K562 (cell line): Measurements from ENCODE around the gene JPT1. TPM values are rescaled to one million over a fixed set of nuclear protein-coding genes. Genes with fewer than 3 reads are reported as not detected.

Experiments
- CBFA2T2 ChIP-seq: fragments of 450-650 bp; conservative IDR thresholded peaks from 2 replicates; pipeline ENCODE4 v1.6.1; 2017; ENCODE audit warnings: mild to moderate bottlenecking
- CGGBP1 ChIP-seq: fragments of 250-450 bp; sonication (Bioruptor Pico); IDR thresholded peaks from 2 replicates; pipeline ENCODE4 v1.9.0; 2021; ENCODE audit warnings: mild to moderate bottlenecking
- CHD1 ChIP-seq: fragments of 200-600 bp; sonication (generic); IDR thresholded peaks from one replicate; pipeline ENCODE4 v1.6.1; 2012; ENCODE audit warnings: mild to moderate bottlenecking, moderate library complexity, low read length, inconsistent platforms
- FOXK2 ChIP-seq, 2 experiments: fragments of 450-650 bp; IDR thresholded peaks in 1 of 2; conservative IDR thresholded peaks in 1 of 2; 2 replicates each; pipeline ENCODE4 v1.6.1; 2016; ENCODE audit warnings: low read depth in 2 of 2, mild to moderate bottlenecking in 1 of 2
- HDAC2 ChIP-seq: fragments of 450-650 bp; IDR thresholded peaks from 2 replicates; pipeline ENCODE4 v1.6.1; 2016; ENCODE audit warnings: mild to moderate bottlenecking
- HMGN3 ChIP-seq: IDR thresholded peaks from 2 replicates; pipeline ENCODE4 v1.6.1; 2011; ENCODE audit warnings: borderline replicate concordance, low read depth, mild to moderate bottlenecking, mixed read lengths, low read length; ENCODE audit not compliant: insufficient read length; ENCODE audit errors: extremely low read depth
- HNRNPLL ChIP-seq: fragments of 200-400 bp; formaldehyde crosslinking; IDR thresholded peaks from 2 replicates; pipeline ENCODE4 v1.6.1; 2017; ENCODE audit warnings: low read length, low read depth, mild to moderate bottlenecking; ENCODE audit not compliant: poor library complexity, severe bottlenecking
- NR1H2 ChIP-seq: sonication (generic); formaldehyde crosslinking; IDR thresholded peaks from 2 replicates; pipeline ENCODE4 v1.4.0; 2020; ENCODE audit warnings: mild to moderate bottlenecking, missing genetic modification reagents
- POLR2AphosphoS5 ChIP-seq: IDR thresholded peaks from 2 replicates; pipeline ENCODE4 v1.6.1; 2011; ENCODE audit warnings: mild to moderate bottlenecking, low read depth, low read length, moderate library complexity; ENCODE audit not compliant: control insufficient read depth, insufficient read depth
- PRPF4 ChIP-seq: fragments of 200-400 bp; formaldehyde crosslinking; IDR thresholded peaks from one replicate; pipeline ENCODE4 v1.6.1; 2017; ENCODE audit warnings: low read length, low read depth, mild to moderate bottlenecking; ENCODE audit not compliant: insufficient read depth, poor library complexity, severe bottlenecking
- PYGO2 ChIP-seq: fragments of 450-650 bp; IDR thresholded peaks from 2 replicates; pipeline ENCODE4 v1.6.1; 2016; ENCODE audit warnings: mild to moderate bottlenecking, missing genetic modification characterization, moderate library complexity, missing compliant biosample characterization
- RB1 ChIP-seq: fragments of 450-650 bp; IDR thresholded peaks from 2 replicates; pipeline ENCODE4 v1.6.1; 2017; ENCODE audit warnings: low read depth, mild to moderate bottlenecking
- REST ChIP-seq, 2 experiments: fragments of 450-650 bp; formaldehyde crosslinking in 1 of 2; IDR thresholded peaks; 2 replicates each; pipeline versions ENCODE4 v1.4.0 to v1.6.1; 2014 to 2020; ENCODE audit warnings: mild to moderate bottlenecking in 2 of 2, borderline replicate concordance in 1 of 2, low read depth in 1 of 2
- SNAPC5 ChIP-seq: fragments of 250-450 bp; sonication (Bioruptor Pico); IDR thresholded peaks from 2 replicates; pipeline ENCODE4 v1.8.0; 2021; ENCODE audit warnings: moderate library complexity, mild to moderate bottlenecking, inconsistent platforms
- TBL1XR1 ChIP-seq, 2 experiments: IDR thresholded peaks; 2 replicates each; pipeline ENCODE4 v1.6.1; 2012; ENCODE audit warnings: improper control_type of control experiment in 2 of 2, low read length in 2 of 2, mild to moderate bottlenecking in 1 of 2
- XRCC3 ChIP-seq: fragments of 450-650 bp; IDR thresholded peaks from 2 replicates; pipeline ENCODE4 v1.6.1; 2017; ENCODE audit warnings: mild to moderate bottlenecking, moderate library complexity
- ZKSCAN1 ChIP-seq: fragments of 150-350 bp; IDR thresholded peaks from 2 replicates; pipeline ENCODE4 v1.6.1; 2016; ENCODE audit warnings: low read depth, low read length
- ZNF224 ChIP-seq: sonication (generic); formaldehyde crosslinking; IDR thresholded peaks from 2 replicates; pipeline ENCODE4 v1.8.0; 2022; ENCODE audit warnings: mild to moderate bottlenecking, missing genetic modification reagents
- ZNF384 ChIP-seq: IDR thresholded peaks from 2 replicates; pipeline ENCODE4 v1.6.1; 2012; ENCODE audit warnings: low read depth, low read length, improper control_type of control experiment
- polyA plus RNA-seq, 8 experiments: library from polyadenylated mRNA; depleted of rRNA in 4 of 8; stranded (reverse) in 5 of 8; unstranded in 3 of 8; fragments of >200 nt; fragmentation: Nextera tagmentation in 2 of 8; fragmentation: Illumina TruSeq in 1 of 8; extraction: Ambion mirVana in 2 of 8; extraction: Trizol in 1 of 8; gene quantifications; 2 replicates each; pipeline versions ENCODE4 v1.2.1 to v1.2.3, GENCODE V29; 2011 to 2014; ENCODE audit warnings: inconsistent platforms in 1 of 8, missing spikeins in 1 of 8
- total RNA-seq, 7 experiments: library from RNA; depleted of rRNA in 6 of 7; stranded (reverse); fragments of >200 nt in 6 of 7; fragmentation: Illumina TruSeq in 2 of 7; extraction: Trizol in 2 of 7; gene quantifications; 2 replicates each; pipeline versions ENCODE4 v1.2.1 to v1.2.3, GENCODE V29; 2011 to 2021; ENCODE audit warnings: low replicate concordance in 1 of 7

JPT1 gene
- total and polyA plus RNA-seq, 9 of the 15 experiments (the other 6 are each of a cell fraction or from before 2014, with no cell fraction given): 56.7 to 292 (median 144) TPM

GRCh38 chr17:75113798-75114551, 40.3 kb downstream of the JPT1 start (continued):
- TF ChIP-seq CBFA2T2 (no peak), ZNF224 (no peak), SNAPC5 (CRISPR knock-in tag) (no peak), PYGO2 (tag) (no peak), RB1 (peak; percentile 73; the same call in 1 of the 2 replicates), HDAC2 (0 out of 2 replicates have a peak, but pooled peaks have one; percentile 41), HMGN3 (no peak), FOXK2 (conservative IDR thresholded peaks at IDR 0.05 in 1 of 2, IDR thresholded peaks at IDR 0.05 in 1 of 2; ENCODE audit: low read depth in 2 of 2) (peak; percentile 58 to 68; a peak in 2 of 4 replicates), POLR2AphosphoS5 (peak; percentile 32; the same call in 1 of the 2 replicates), PRPF4 (no peak), HNRNPLL (peak; percentile 44), CGGBP1 (CRISPR knock-in tag) (no peak), XRCC3 (no peak), REST (IDR thresholded peaks at IDR 0.05; ENCODE audit: borderline replicate concordance) (peak; percentile 92), REST (CRISPR knock-in tag; IDR thresholded peaks at IDR 0.05; ENCODE audit: low read depth) (no peak), ZKSCAN1 (0 out of 2 replicates have a peak, but pooled peaks have one; percentile 23), ZNF384 (0 out of 2 replicates have a peak, but pooled peaks have one; percentile 45), CHD1 (no peak), NR1H2 (no peak), TBL1XR1 (IDR thresholded peaks at IDR 0.05; ENCODE audit: low read length in 2 of 2) (0 out of 4 replicates have a peak, but pooled peaks of 1 of the 2 experiments have one; percentile 24)
